ENCODE data around the gene NELL1.

Gene NELL1

GRCh38 chr11:20835561-20835960, 166.2 kb downstream of the NELL1 start:
- no peak overlapping the region for H4K8ac ChIP-seq (ENCODE audit: low read length)
- H3K4me3 ChIP-seq (ENCODE audit: insufficient read depth in 1 of 2, low read depth in 1 of 2, low read length in 2 of 2), result no peak overlapping the region
- no peak overlapping the region for H2BK15ac ChIP-seq (ENCODE audit: low read depth, poor library complexity, severe bottlenecking)
- H4K91ac ChIP-seq (ENCODE audit: low read length), result no peak overlapping the region
- H3K36me3 ChIP-seq (ENCODE audit: control insufficient read depth in 1 of 2, insufficient read depth in 2 of 2, low read depth in 1 of 2, low read length in 2 of 2), result no peaks in the 10 kb centered on the region
- H3K9ac ChIP-seq (ENCODE audit: low read length), result no peak overlapping the region
- no CpG with 5 or more reads among the region's 3 CpGs for WGBS
- no peak overlapping the region for H3K4me2 ChIP-seq (ENCODE audit: low read length, poor library complexity, severe bottlenecking)
- H3K4ac ChIP-seq (ENCODE audit: low read depth in 1 of 2, low read length in 2 of 2), result no peak overlapping the region
- no peak overlapping the region for H2BK5ac ChIP-seq (ENCODE audit: low read depth, low read length, poor library complexity, severe bottlenecking)
- H3K23ac ChIP-seq (ENCODE audit: low read length in 2 of 2), result no peak overlapping the region
- no peaks in the 10 kb centered on the region for H3K4me1 ChIP-seq (ENCODE audit: control insufficient read depth, insufficient read depth, low read depth, low read length)
- no peak overlapping the region for H2BK120ac ChIP-seq (ENCODE audit: low read depth, low read length)
- H3K27ac ChIP-seq (ENCODE audit: low read length, poor library complexity, severe bottlenecking), result no peak overlapping the region
- H3K27me3 ChIP-seq (ENCODE audit: control insufficient read depth in 1 of 2, insufficient read depth in 1 of 2, low read length in 2 of 2), result no peaks in the 10 kb centered on the region
- H2AK5ac ChIP-seq (ENCODE audit: low read length, severe bottlenecking), result no peak overlapping the region
- H3K18ac ChIP-seq (ENCODE audit: low read depth in 1 of 2, low read length in 2 of 2), result no peak overlapping the region
- no peak overlapping the region for H2AFZ ChIP-seq (ENCODE audit: low read depth, low read length)
- H2BK12ac ChIP-seq (ENCODE audit: low read length in 2 of 2), result no peak overlapping the region
- DNase-seq, result no peak
- H3K79me1 ChIP-seq (replicated peaks; ENCODE audit: low read length, poor library complexity, severe bottlenecking), result no peaks in the 10 kb centered on the region
- no peak overlapping the region for H3K14ac ChIP-seq (ENCODE audit: low read length in 2 of 2)
- H3K9me3 ChIP-seq (ENCODE audit: control insufficient read depth, low read length), result no peaks in the 10 kb centered on the region

- Histone ChIP-seq H3K9ac (ENCODE audit: low read length) (no peak overlapping the region), H3K4me1 (ENCODE audit: control insufficient read depth, insufficient read depth, low read depth, low read length) (no peaks in the 10 kb centered on the region), H3K27me3 (ENCODE audit: control insufficient read depth in 1 of 2, insufficient read depth in 1 of 2, low read length in 2 of 2) (no peaks in the 10 kb centered on the region), H3K4me3 (ENCODE audit: insufficient read depth in 1 of 2, low read depth in 1 of 2, low read length in 2 of 2) (no peak overlapping the region), H2BK5ac (ENCODE audit: low read depth, low read length, poor library complexity, severe bottlenecking) (no peak overlapping the region), H3K27ac (ENCODE audit: low read length, poor library complexity, severe bottlenecking) (no peak overlapping the region), H2BK120ac (ENCODE audit: low read depth, low read length) (no peak overlapping the region), H3K4ac (ENCODE audit: low read depth in 1 of 2, low read length in 2 of 2) (no peak overlapping the region), H3K23ac (ENCODE audit: low read length in 2 of 2) (no peak overlapping the region), H3K79me1 (replicated peaks; ENCODE audit: low read length, poor library complexity, severe bottlenecking) (no peaks in the 10 kb centered on the region), H3K36me3 (ENCODE audit: control insufficient read depth in 1 of 2, insufficient read depth in 2 of 2, low read depth in 1 of 2, low read length in 2 of 2) (no peaks in the 10 kb centered on the region), H3K4me2 (ENCODE audit: low read length, poor library complexity, severe bottlenecking) (no peak overlapping the region), H2BK12ac (ENCODE audit: low read length in 2 of 2) (no peak overlapping the region), H4K8ac (ENCODE audit: low read length) (no peak overlapping the region), H2AFZ (ENCODE audit: low read depth, low read length) (no peak overlapping the region), H2BK15ac (ENCODE audit: low read depth, poor library complexity, severe bottlenecking) (no peak overlapping the region), H3K9me3 (ENCODE audit: control insufficient read depth, low read length) (no peaks in the 10 kb centered on the region), H4K91ac (ENCODE audit: low read length) (no peak overlapping the region), H3K14ac (ENCODE audit: low read length in 2 of 2) (no peak overlapping the region), H2AK5ac (ENCODE audit: low read length, severe bottlenecking) (no peak overlapping the region), H3K18ac (ENCODE audit: low read depth in 1 of 2, low read length in 2 of 2) (no peak overlapping the region)
- 45% methylated on average over 2 of the region's 3 CpGs for WGBS
- no peak for DNase-seq
Measured at GRCh38 chr11:20839231-20839630, 169.8 kb downstream of the NELL1 start.

- Histone ChIP-seq H3K36me3 (ENCODE audit: control insufficient read depth in 1 of 2, insufficient read depth in 2 of 2, low read depth in 1 of 2, low read length in 2 of 2) (no peaks in the 10 kb centered on the region), H3K18ac (ENCODE audit: low read depth in 1 of 2, low read length in 2 of 2) (no peak overlapping the region), H3K27me3 (ENCODE audit: control insufficient read depth in 1 of 2, insufficient read depth in 1 of 2, low read length in 2 of 2) (no peaks in the 10 kb centered on the region), H3K27ac (ENCODE audit: low read length, poor library complexity, severe bottlenecking) (no peak overlapping the region), H3K14ac (ENCODE audit: low read length in 2 of 2) (no peak overlapping the region), H3K79me1 (replicated peaks; ENCODE audit: low read length, poor library complexity, severe bottlenecking) (no peaks in the 10 kb centered on the region), H3K4me1 (ENCODE audit: control insufficient read depth, insufficient read depth, low read depth, low read length) (no peaks in the 10 kb centered on the region), H4K91ac (ENCODE audit: low read length) (no peak overlapping the region), H3K23ac (ENCODE audit: low read length in 2 of 2) (no peak overlapping the region), H2BK5ac (ENCODE audit: low read depth, low read length, poor library complexity, severe bottlenecking) (no peak overlapping the region), H2AK5ac (ENCODE audit: low read length, severe bottlenecking) (no peak overlapping the region), H3K4ac (ENCODE audit: low read depth in 1 of 2, low read length in 2 of 2) (no peak overlapping the region), H3K4me3 (ENCODE audit: insufficient read depth in 1 of 2, low read depth in 1 of 2, low read length in 2 of 2) (no peak overlapping the region), H3K4me2 (ENCODE audit: low read length, poor library complexity, severe bottlenecking) (no peak overlapping the region), H2BK12ac (ENCODE audit: low read length in 2 of 2) (no peak overlapping the region), H2BK120ac (ENCODE audit: low read depth, low read length) (no peak overlapping the region), H2BK15ac (ENCODE audit: low read depth, poor library complexity, severe bottlenecking) (no peak overlapping the region), H4K8ac (ENCODE audit: low read length) (no peak overlapping the region), H2AFZ (ENCODE audit: low read depth, low read length) (no peak overlapping the region), H3K9ac (ENCODE audit: low read length) (no peak overlapping the region), H3K9me3 (ENCODE audit: control insufficient read depth, low read length) (no peaks in the 10 kb centered on the region)
- no peak for DNase-seq
- WGBS, result no CpG with 5 or more reads among the region's 1 CpG
Measured at GRCh38 chr11:20840341-20840740, 171.0 kb downstream of the NELL1 start.

- H3K4ac ChIP-seq (ENCODE audit: low read depth in 1 of 2, low read length in 2 of 2), result no peak overlapping the region
- H4K91ac ChIP-seq (ENCODE audit: low read length), result no peak overlapping the region
- no peak overlapping the region for H2AFZ ChIP-seq (ENCODE audit: low read depth, low read length)
- H3K18ac ChIP-seq (ENCODE audit: low read depth in 1 of 2, low read length in 2 of 2), result no peak overlapping the region
- no peak for DNase-seq
- H2BK120ac ChIP-seq (ENCODE audit: low read depth, low read length), result no peak overlapping the region
- H2AK5ac ChIP-seq (ENCODE audit: low read length, severe bottlenecking), result no peak overlapping the region
- no peak overlapping the region for H2BK5ac ChIP-seq (ENCODE audit: low read depth, low read length, poor library complexity, severe bottlenecking)
- H4K8ac ChIP-seq (ENCODE audit: low read length), result no peak overlapping the region
- H2BK12ac ChIP-seq (ENCODE audit: low read length in 2 of 2), result no peak overlapping the region
- H3K4me3 ChIP-seq (ENCODE audit: insufficient read depth in 1 of 2, low read depth in 1 of 2, low read length in 2 of 2), result no peak overlapping the region
- no peaks in the 10 kb centered on the region for H3K27me3 ChIP-seq (ENCODE audit: control insufficient read depth in 1 of 2, insufficient read depth in 1 of 2, low read length in 2 of 2)
- H3K79me1 ChIP-seq (replicated peaks; ENCODE audit: low read length, poor library complexity, severe bottlenecking), result no peaks in the 10 kb centered on the region
- no peaks in the 10 kb centered on the region for H3K36me3 ChIP-seq (ENCODE audit: control insufficient read depth in 1 of 2, insufficient read depth in 2 of 2, low read depth in 1 of 2, low read length in 2 of 2)
- no peak overlapping the region for H3K14ac ChIP-seq (ENCODE audit: low read length in 2 of 2)
- H3K23ac ChIP-seq (ENCODE audit: low read length in 2 of 2), result no peak overlapping the region
- no peak overlapping the region for H3K4me2 ChIP-seq (ENCODE audit: low read length, poor library complexity, severe bottlenecking)
- no peaks in the 10 kb centered on the region for H3K9me3 ChIP-seq (ENCODE audit: control insufficient read depth, low read length)
- H2BK15ac ChIP-seq (ENCODE audit: low read depth, poor library complexity, severe bottlenecking), result no peak overlapping the region
- H3K9ac ChIP-seq (ENCODE audit: low read length), result no peak overlapping the region
- WGBS, result 67% methylated on average over 2 of the region's 2 CpGs
- no peaks in the 10 kb centered on the region for H3K4me1 ChIP-seq (ENCODE audit: control insufficient read depth, insufficient read depth, low read depth, low read length)
- no peak overlapping the region for H3K27ac ChIP-seq (ENCODE audit: low read length, poor library complexity, severe bottlenecking)
Measured at GRCh38 chr11:20844216-20844615, 174.8 kb downstream of the NELL1 start.

Data from mesenchymal stem cell (in vitro differentiated cells and primary cell).